Fibroblast of mammary gland (primary cell): ENCODE measurements around the gene OR5K1.
A peak's percentile ranks its signal among the peaks of the same experiment; 100 is the strongest.

Experiments
- DNase-seq: peaks from one replicate; pipeline ENCODE4 v3.0.0-alpha.2; 2010; ENCODE audit warnings: low read depth
- H3K4me3 ChIP-seq: 2 replicates; pipeline ENCODE4 v1.5.1; 2011; ENCODE audit warnings: low read depth, mild to moderate bottlenecking, low read length, moderate library complexity; ENCODE audit not compliant: control insufficient read depth
- TF ChIP-seq, protein P1 (sequence below): conservative IDR thresholded peaks from 2 replicates; pipeline ENCODE4 v1.5.1; 2011; ENCODE audit warnings: low read depth, low read length, inconsistent platforms; ENCODE audit not compliant: control insufficient read depth, insufficient read depth

The OR5K1 gene

GRCh38 chr3:98504539-98504938 lies 41.5 kb downstream of the OR5K1 start:
- TF ChIP-seq, protein P1, sequence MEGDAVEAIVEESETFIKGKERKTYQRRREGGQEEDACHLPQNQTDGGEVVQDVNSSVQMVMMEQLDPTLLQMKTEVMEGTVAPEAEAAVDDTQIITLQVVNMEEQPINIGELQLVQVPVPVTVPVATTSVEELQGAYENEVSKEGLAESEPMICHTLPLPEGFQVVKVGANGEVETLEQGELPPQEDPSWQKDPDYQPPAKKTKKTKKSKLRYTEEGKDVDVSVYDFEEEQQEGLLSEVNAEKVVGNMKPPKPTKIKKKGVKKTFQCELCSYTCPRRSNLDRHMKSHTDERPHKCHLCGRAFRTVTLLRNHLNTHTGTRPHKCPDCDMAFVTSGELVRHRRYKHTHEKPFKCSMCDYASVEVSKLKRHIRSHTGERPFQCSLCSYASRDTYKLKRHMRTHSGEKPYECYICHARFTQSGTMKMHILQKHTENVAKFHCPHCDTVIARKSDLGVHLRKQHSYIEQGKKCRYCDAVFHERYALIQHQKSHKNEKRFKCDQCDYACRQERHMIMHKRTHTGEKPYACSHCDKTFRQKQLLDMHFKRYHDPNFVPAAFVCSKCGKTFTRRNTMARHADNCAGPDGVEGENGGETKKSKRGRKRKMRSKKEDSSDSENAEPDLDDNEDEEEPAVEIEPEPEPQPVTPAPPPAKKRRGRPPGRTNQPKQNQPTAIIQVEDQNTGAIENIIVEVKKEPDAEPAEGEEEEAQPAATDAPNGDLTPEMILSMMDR, result no peak
- DNase-seq, result no peak
- no peak overlapping the region for H3K4me3 ChIP-seq

- H3K4me3 ChIP-seq, result no peak overlapping the region
- TF ChIP-seq, protein P1, result no peak
- DNase-seq, result no peak
Observed at GRCh38 chr3:98508582-98508981, 45.6 kb downstream of the OR5K1 start.

DNA sequence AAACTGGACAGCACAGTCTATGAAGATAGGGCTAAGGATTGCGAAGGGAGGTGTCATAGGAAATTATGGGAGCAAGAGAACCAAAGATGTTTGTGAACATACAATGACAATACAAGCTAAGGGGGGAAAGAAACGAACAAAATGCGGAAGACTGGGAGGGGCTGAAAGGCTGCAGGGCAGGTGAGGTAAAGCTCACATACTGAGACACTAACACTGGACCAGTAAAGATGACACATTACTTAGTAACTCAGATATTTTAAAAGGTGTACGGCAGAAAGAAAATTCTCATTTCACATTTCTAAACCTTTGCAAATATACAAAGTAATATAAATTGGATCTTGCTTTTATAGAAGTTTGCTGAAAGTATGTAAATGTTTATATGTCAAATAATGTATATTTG lies 49.6 kb downstream of the OR5K1 start:
- no peak for DNase-seq
- TF ChIP-seq, protein P1, result no peak
- no peak overlapping the region for H3K4me3 ChIP-seq

- no peak overlapping the region for H3K4me3 ChIP-seq
- peak; percentile 89 for DNase-seq
- TF ChIP-seq, protein P1, result no peak
Observed at GRCh38 chr3:98513091-98513511, 50.1 kb downstream of the OR5K1 start.

- DNase-seq, result no peak
- TF ChIP-seq, protein P1, result no peak
- H3K4me3 ChIP-seq, result no peak overlapping the region
Observed at GRCh38 chr3:98513736-98514135, 50.7 kb downstream of the OR5K1 start.

GRCh38 chr3:98514948-98515347 lies 51.9 kb downstream of the OR5K1 start:
- H3K4me3 ChIP-seq, result no peak overlapping the region
- DNase-seq, result no peak
- TF ChIP-seq, protein P1, result no peak

- H3K4me3 ChIP-seq, result no peak overlapping the region
- no peak for DNase-seq
- TF ChIP-seq, protein P1, result no peak
Observed at GRCh38 chr3:98518816-98519215, 55.8 kb downstream of the OR5K1 start.
